GM12873 (cell line): Measurements from ENCODE around the gene RASL10A.
A peak's percentile ranks its signal among the peaks of the same experiment; 100 is the strongest.

Experiments used
- TF ChIP-seq, protein P1 (sequence below): IDR thresholded peaks from 2 replicates; pipeline ENCODE4 v1.5.1; 2012; ENCODE audit warnings: low read depth, mild to moderate bottlenecking, moderate library complexity, low read length, control low read depth; ENCODE audit not compliant: insufficient read depth; ENCODE audit errors: missing control alignments

RASL10A gene, protein sequence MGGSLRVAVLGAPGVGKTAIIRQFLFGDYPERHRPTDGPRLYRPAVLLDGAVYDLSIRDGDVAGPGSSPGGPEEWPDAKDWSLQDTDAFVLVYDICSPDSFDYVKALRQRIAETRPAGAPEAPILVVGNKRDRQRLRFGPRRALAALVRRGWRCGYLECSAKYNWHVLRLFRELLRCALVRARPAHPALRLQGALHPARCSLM

DNA sequence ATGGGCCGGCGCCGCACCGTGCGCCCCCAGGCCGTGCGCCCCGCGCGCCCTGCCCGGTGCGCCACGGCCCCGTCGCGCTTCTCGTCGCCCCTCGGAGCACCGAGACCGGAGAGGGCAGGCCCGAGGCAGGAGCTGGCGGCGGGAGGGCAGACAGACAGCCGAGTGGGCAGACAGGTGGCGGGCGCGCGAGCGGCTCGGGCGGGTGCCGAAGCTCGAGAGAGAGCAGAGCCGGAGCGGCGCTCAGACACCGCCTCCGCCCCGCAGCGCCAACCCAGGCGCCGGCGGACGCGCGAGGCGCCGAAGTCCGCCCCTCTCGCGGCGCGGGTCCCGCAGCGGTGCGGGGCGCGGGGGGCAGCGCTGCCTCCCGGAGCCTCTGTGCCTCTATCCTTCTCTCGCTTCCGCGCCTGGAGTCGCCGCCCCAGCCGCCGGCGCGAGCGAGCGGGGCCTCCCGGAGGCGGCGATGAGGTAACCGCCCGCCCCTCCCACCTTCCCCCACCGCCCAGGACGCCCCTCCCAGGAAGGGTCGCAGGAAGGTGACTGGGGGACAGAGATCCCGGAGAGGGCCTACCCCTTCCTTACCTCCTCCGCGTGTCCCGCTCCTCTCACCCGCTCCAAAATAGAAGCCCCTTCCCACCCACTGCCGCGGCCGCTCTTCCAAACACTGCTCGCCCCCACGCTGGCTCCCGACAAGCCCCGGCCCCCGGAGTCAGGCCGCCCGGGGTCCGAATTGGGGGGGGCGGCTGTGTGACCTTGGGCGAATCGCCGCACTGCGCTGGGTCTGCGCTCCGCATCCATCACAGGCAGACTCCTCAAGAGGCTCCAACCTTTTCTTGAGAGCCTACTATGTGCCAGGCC, at the start of gene RASL10A:
TSS of gene RASL10A (minus strand) at position 412 of the 855 bp plus-strand sequence. CDS start 451 bp downstream, outside the sequence.
- TF ChIP-seq, protein P1, sequence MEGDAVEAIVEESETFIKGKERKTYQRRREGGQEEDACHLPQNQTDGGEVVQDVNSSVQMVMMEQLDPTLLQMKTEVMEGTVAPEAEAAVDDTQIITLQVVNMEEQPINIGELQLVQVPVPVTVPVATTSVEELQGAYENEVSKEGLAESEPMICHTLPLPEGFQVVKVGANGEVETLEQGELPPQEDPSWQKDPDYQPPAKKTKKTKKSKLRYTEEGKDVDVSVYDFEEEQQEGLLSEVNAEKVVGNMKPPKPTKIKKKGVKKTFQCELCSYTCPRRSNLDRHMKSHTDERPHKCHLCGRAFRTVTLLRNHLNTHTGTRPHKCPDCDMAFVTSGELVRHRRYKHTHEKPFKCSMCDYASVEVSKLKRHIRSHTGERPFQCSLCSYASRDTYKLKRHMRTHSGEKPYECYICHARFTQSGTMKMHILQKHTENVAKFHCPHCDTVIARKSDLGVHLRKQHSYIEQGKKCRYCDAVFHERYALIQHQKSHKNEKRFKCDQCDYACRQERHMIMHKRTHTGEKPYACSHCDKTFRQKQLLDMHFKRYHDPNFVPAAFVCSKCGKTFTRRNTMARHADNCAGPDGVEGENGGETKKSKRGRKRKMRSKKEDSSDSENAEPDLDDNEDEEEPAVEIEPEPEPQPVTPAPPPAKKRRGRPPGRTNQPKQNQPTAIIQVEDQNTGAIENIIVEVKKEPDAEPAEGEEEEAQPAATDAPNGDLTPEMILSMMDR, result no peak

DNA sequence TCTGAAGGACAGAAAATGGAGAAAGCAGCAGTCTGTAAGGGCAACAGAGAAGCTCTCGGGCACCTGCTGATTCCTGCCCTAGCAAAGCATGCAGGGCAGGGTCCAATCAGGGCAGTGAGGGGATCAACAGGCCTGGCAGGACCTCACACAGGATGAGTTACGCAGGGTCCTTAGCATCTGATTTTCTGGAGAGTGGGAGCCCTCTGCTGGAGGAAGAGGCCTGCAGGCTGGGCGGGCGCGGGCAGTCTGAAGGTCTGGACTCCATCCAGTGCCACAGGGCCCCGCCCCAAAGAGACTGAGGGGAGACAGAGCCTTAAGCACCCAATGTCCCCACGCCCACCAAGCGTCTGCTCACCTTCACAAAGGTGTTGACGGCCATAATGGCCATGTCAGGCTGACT, 44.0 kb upstream of the RASL10A start:
- TF ChIP-seq, protein P1, result peak; percentile 18

DNA sequence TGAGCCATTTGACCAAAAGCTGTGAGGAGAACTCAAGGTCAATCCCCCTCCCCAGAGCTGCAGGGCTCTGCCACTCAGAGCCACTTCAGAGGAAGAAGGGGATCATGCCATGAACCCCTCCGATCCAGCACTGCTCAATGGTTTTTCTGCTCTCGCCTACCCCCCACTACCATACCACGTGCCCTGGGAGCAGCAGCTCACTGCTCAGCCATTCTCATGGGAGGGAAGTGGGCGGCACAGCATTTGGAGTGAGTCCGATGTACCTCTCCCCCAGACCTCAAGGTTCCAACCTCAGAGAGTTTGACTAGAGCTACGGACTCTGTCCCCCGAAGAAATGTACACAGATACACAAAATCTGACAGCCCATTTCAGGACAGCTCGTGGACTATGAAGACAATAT, 38.4 kb upstream of the RASL10A start:
- TF ChIP-seq, protein P1, result no peak

DNA sequence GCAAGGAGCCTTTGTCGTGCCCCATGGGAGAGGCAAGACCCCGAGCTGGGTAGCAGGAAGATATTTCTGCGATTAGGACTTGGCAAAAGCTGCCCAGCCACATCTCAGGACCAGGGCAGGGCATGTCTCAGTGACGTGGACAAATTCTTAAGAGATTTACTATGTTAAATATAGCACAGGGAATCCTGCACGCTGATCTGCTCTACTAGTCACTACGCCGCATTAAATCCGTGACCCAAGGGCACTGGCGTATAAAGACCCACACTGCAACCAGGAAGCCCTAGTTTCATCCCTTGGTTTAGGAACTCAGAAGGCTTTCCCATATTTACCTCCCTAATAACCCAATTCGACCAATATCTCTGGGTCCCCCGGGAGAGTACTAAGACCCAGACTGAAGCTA, 37.8 kb upstream of the RASL10A start:
- TF ChIP-seq, protein P1, result no peak

DNA sequence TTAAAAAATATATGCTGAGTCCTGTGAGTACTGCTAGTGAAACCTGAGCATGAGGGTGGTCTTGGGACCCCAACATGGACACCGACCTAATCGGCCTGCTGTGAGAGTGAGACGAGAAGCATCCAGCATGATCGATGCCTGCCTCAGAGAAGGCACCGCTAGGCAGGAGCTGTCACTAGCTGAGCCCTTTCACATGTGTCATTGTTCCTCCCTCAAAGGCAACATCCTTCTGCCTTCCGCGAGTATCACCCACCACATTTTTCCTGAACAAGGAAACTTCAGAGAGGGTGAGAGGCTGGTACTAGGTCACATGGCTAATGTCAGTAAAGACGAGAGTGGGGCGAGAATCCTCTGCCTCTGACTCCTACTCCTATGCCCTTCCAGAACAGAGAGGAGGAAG, 37.3 kb upstream of the RASL10A start:
- TF ChIP-seq, protein P1, result no peak

DNA sequence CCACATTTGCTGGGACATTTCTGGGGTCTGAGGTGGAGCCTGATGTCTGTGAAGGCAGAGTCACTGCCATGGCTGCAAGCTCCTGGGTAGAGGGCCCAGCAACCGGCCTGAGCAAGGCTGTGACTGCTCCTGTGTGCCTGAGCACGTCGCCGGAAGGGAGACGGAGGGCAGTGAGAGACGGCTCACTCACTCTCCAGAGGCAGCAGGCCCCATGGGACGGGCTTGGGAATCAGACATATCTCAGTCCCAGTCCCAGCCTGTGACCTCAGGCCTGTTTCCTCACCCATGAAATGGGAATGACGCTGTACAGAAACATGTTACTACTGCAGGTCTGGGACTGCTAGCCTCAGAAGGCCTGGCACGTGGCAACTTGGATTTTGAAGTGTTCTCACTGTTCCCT, 36.4 kb upstream of the RASL10A start:
- TF ChIP-seq, protein P1, result no peak

DNA sequence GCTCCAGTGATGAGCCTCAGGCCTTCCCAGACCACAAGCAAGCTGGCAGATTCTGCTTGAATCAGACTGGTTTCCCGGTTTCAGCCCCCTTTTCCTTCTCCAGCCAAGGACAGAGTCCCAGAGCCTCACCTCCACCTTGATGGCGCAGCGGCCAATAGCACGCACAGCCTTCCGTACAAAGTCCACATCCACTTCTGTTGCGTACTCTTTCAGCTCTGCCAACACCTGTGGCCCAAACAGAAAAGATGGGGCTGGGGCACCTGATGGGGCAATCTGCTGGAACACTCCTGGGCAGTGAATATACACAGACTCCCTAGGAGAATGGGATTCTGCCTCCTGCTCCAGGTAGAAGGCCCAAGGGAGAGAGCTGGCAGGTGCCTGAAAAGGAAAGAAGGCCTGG, 35.5 kb upstream of the RASL10A start:
- TF ChIP-seq, protein P1, result no peak
